ENCODE measurements around the gene PRKCE. TPM values are rescaled to one million over a fixed set of nuclear protein-coding genes. Genes with fewer than 3 reads are reported as not detected.

Gene PRKCE
- total and polyA plus RNA-seq, 2 of the 8 experiments (the other 6 are each of a cell fraction or from before 2014, with no cell fraction given) = 0.54 to 2.1 TPM

DNA sequence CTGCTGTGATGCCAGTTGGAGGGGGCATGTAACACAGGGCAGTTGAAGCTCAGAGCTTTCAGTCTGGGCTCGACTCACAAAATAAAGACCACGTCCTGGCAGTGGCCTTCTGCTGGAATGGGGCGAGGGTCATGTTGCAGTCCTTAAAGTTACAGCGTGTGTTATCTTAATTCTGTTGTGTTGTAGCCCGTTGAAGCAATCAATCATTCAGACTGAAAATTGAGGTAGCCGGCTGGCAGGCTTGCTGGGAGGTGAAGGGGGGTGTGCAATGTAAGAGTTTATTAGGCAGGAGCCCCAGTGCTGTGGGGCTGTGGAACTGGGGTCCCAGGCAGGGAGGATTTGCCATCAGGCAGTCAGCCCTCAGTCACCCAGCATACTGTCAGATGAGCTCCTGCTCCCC lies 508.9 kb downstream of the PRKCE start:
- Histone ChIP-seq H2AFZ (ENCODE audit: low read length) (no peak overlapping the region), H2BK15ac (ENCODE audit: low read length) (no peak overlapping the region), H3K4me3 (ENCODE audit: extremely low read depth in 1 of 4, insufficient read depth in 2 of 4, low read depth in 3 of 4, low read length in 4 of 4) (no peak overlapping the region), H2BK20ac (ENCODE audit: low read length) (no peak overlapping the region), H3K4ac (replicated peaks; ENCODE audit: insufficient read length, low read depth, low read length) (no peak overlapping the region), H3K79me2 (ENCODE audit: control insufficient read depth in 1 of 2, insufficient read depth in 2 of 2, low read length in 2 of 2) (no peaks in the 10 kb centered on the region), H4K20me1 (replicated peaks in 1 of 2; ENCODE audit: control insufficient read depth in 1 of 2, insufficient read depth in 2 of 2, low read length in 2 of 2) (no peaks in the 10 kb centered on the region), H4K8ac (ENCODE audit: extremely low read depth, insufficient read depth, low read length) (no peak overlapping the region), H3K23me2 (ENCODE audit: low read depth, low read length) (no peaks in the 10 kb centered on the region), H3K14ac (ENCODE audit: insufficient read length) (no peak overlapping the region), H3K4me2 (ENCODE audit: insufficient read depth in 1 of 2, low read depth in 2 of 2, low read length in 2 of 2) (no peak overlapping the region), H2BK120ac (replicated peaks; ENCODE audit: low read depth, low read length) (no peak overlapping the region), H3K79me1 (ENCODE audit: low read depth, low read length) (no peaks in the 10 kb centered on the region), H3K36me3 (ENCODE audit: control insufficient read depth in 2 of 4, insufficient read depth in 4 of 4, low read length in 3 of 4) (no peaks in the 10 kb centered on the region; a peak in 1 of 8 replicates), H2BK12ac (ENCODE audit: low read depth, low read length) (no peak overlapping the region), H3K27me3 (replicated peaks in 1 of 4; ENCODE audit: control insufficient read depth in 3 of 4, extremely low read depth in 1 of 4, insufficient read depth in 3 of 4, low read length in 3 of 4) (no peaks in the 10 kb centered on the region; a peak in 2 of 7 replicates), H3K9me3 (ENCODE audit: insufficient read depth in 2 of 2, low read depth in 1 of 2, low read length in 1 of 2) (no peaks in the 10 kb centered on the region), H3K9ac (replicated peaks in 1 of 4; ENCODE audit: extremely low read depth in 1 of 4, low read depth in 3 of 4, low read length in 3 of 4) (no peak overlapping the region), H2BK5ac (ENCODE audit: low read depth, low read length) (no peak overlapping the region), H3K27ac (ENCODE audit: low read depth, low read length) (no peak overlapping the region), H3K4me1 (replicated peaks in 1 of 4; ENCODE audit: control insufficient read depth in 3 of 4, insufficient read depth in 4 of 4, low read length in 3 of 4) (no peaks in the 10 kb centered on the region), H3K56ac (replicated peaks; ENCODE audit: insufficient read length, low read depth, low read length) (no peak overlapping the region), H4K91ac (replicated peaks; ENCODE audit: insufficient read length, low read length) (no peak overlapping the region), H3K23ac (ENCODE audit: insufficient read length) (no peak overlapping the region), H3K18ac (ENCODE audit: extremely low read depth, low read length) (no peak overlapping the region), H4K5ac (ENCODE audit: insufficient read length, low read depth, low read length) (no peak overlapping the region), H2AK5ac (ENCODE audit: low read depth, low read length) (no peak overlapping the region)
- FAIRE-seq (no peak), DNase-seq (ENCODE audit: low read depth in 1 of 2, low spot score in 2 of 2) (no peak)
- WGBS, 2 experiments (ENCODE audit: extremely low coverage in 1 of 2, insufficient coverage in 1 of 2, insufficient read length in 1 of 2, insufficient replicate concordance in 2 of 2, low coverage in 1 of 2, low lambda C conversion rate in 2 of 2, missing lambda C conversion rate in 1 of 2) = 86% methylated on average over 6 of the region's 6 CpGs; no CpG with 5 or more reads in 1 of the 2 experiments
- ChIA-PET CTCF (ENCODE audit: partially characterized antibody) (interaction anchor here (3.1 kb wide), 1 partner anchor 25 kb away, joined by 11 read pairs; no protein-coding TSS in a partner anchor), POLR2A (ENCODE audit: partially characterized antibody) (no interaction called here)
- TF ChIP-seq BACH1 (IDR thresholded peaks at IDR 0.05; ENCODE audit: low read length) (no peak), TCF12 (IDR thresholded peaks at IDR 0.05; ENCODE audit: low read depth, low read length) (no peak), MAFK (IDR thresholded peaks at IDR 0.05; ENCODE audit: low read depth, low read length) (no peak), BCL11A (IDR thresholded peaks at IDR 0.05; ENCODE audit: low read depth in 2 of 2, low read length in 2 of 2) (no peak), HDAC6 (IDR thresholded peaks at IDR 0.05; ENCODE audit: low read depth, low read length) (no peak), CHD1 (IDR thresholded peaks at IDR 0.05; ENCODE audit: low read depth, low read length) (no peak), TBP (IDR thresholded peaks at IDR 0.05; ENCODE audit: low read depth, low read length) (no peak)
